Measurements from ENCODE around the gene SYDE2.
"Not testable (repeated sequence)": the region's sequence is repeated elsewhere in the genome, so short reads cannot be mapped to it uniquely, and the experiment has no call there.

SYDE2 gene

GRCh38 chr1:85172684-85173337 lies 28.0 kb downstream of the SYDE2 start:
- no peak for DNase-seq

DNA sequence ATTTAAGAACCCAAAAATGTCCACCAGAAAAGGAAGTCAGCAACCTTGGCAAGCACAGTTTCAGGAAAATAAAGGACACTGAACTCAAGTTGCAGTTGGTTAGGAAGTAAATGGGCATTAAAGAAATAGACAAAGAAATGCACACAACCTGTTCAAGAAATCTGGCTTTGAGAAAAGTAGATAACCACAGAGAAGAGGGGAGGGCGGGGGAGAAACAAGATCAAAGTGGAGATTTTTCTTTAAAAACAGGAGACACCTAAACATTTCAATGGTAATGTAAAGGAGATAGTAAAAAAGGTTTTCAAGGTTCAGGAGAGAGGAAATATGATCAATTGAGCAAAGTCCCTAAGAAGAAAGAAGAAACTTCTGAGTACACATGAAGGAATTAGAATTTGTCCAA lies 29.1 kb downstream of the SYDE2 start:
- DNase-seq, result no peak

DNA sequence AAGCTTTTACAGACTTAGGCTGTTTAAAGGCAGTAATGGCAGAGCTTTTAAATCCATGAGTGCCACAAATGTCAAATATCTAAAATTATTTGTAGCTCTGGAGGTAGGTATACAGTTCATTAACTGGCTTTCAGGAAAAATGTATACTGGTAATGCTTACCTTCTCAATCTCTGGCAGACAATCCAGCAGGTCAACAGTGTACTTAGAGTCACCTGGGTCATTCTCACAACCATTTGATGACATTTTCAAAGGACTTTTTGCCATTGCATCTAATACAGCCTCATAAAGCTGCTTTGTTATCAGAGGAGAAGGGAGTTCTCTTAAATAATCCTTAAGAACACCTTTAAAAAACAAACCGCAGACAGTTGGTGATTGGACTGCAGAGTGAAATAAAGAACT lies 31.9 kb downstream of the SYDE2 start:
- no peak for DNase-seq

- DNase-seq, result no peak
Observed at GRCh38 chr1:85166351-85166750, 34.5 kb downstream of the SYDE2 start.

DNA sequence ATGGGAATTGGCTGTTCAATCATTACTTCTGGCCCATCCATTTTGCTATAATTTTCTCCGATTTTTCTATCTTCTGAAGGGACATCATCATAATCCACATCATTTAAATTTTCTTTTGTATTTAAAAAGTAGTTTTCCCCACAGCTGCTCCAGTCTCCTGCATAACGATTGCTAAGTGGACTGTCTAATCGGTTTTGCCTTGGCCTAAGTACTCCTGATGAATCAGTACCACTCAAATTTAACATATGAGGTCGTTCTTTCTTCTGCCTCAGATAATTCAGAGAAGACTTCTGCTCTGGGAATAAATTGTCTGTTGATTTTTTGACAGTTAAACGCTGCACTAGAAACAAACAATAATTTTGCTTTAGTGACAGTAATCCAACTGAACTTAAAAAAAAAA lies 41.9 kb downstream of the SYDE2 start:
- DNase-seq, result no peak

- DNase-seq, result no peak
Observed at GRCh38 chr1:85157436-85157835, 43.4 kb downstream of the SYDE2 start.

DNA sequence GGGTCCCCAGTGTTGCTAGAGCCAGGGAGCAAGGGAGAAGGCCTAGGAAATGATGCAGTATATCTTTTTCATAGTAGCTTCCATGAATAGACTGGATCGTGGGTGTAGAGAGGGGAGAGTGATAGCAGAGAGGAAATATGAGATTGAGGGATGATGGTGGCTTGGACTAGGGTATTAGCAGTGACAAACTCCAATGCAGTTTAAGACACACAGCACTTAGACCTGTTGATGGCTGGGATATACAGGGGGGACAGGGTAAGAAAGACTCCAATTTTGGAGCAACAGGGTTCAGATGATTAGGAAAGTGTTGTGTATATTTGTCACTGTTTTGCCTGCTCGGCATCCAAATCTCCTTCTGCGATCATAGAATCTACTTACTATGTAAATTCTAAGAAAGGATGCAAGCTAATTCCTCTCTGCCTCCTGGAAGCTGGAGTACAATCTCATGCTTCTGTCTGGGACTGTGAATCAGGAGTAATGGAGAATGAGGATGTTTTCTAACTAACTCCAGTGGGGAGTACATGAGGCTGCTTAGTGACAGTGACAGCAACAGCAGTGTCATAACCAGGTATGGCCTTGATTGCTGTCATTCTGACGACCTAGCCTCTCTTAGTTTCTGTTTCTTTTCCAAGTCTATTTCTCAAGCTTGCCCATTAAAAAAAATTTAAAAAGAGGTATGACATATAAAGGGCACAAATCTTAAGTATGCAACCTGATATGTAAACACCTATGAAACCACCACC lies 47.5 kb downstream of the SYDE2 start:
- no peak for DNase-seq

GRCh38 chr1:85151446-85151845 lies 49.4 kb downstream of the SYDE2 start:
- no peak for DNase-seq

DNA sequence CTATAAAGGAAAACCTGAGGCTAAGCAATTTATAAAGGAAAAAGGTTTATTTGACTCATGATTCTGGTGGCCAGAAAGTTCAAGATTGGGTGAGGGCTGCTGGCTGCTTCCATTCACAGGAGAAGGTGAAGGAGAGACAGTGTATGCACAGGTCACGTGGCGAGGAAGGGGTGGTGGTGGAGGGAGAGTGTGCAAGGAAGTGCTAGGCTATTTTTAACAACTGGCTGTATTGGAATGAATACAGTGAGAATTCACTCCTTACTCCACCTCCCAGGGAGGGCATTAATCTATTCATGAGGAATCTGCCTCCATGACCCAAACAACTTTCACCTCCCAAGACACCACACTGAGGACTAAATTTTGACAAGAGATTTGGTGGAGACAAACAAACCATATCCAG lies 51.0 kb downstream of the SYDE2 start:
- no peak for DNase-seq

DNA sequence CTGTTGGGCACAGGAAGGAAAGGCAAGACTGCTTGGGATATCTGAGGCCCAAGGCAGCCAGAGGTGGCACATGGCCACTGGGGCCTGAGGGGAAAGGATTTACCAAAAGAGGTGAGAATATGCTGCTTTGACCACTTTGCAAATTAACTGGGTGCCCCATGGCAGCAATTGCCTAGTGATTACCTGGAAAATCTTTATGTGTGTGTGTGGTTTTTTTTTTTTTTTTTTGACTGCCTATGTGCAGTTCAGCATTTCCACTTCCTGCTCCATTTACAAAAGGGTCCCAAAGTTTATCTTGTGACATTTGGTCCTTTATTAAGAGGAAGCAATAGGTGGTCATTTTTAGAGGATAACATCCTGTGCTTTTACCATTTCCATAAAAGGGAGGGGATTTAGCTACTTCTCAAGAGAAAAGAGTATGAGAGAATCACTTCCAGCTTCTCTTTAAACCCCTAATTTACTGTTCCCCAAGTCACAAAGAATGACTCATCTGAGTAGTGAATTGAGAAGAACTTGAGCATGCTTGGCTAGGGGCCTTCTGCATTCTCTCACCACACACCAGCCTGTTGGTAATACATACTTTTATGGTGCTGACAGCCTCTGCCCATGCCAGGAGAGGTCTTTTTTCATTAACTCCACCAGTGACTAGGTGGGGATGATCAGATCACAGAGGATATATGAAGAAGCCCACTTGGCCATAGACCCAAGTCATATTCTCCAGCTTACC lies 52.1 kb downstream of the SYDE2 start:
- no peak for DNase-seq

DNA sequence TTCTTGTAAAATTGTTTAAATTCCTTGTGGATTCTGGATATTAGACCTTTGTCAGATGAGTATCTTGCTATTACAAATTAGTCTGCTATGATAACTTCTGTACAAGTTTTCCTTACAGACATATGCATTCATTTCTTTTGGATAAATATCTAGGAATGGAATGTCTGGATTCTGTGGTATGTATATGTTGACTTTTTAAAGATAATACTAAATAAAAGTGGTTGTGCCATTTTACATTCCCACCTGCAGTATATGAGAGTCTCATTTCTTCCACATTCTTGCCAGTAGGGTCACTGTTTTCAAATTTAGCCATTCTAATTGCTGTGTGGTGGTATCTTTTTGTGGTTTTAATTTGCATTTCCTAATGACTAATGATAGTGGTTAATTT lies 53.9 kb downstream of the SYDE2 start:
- DNase-seq, result no peak

DNA sequence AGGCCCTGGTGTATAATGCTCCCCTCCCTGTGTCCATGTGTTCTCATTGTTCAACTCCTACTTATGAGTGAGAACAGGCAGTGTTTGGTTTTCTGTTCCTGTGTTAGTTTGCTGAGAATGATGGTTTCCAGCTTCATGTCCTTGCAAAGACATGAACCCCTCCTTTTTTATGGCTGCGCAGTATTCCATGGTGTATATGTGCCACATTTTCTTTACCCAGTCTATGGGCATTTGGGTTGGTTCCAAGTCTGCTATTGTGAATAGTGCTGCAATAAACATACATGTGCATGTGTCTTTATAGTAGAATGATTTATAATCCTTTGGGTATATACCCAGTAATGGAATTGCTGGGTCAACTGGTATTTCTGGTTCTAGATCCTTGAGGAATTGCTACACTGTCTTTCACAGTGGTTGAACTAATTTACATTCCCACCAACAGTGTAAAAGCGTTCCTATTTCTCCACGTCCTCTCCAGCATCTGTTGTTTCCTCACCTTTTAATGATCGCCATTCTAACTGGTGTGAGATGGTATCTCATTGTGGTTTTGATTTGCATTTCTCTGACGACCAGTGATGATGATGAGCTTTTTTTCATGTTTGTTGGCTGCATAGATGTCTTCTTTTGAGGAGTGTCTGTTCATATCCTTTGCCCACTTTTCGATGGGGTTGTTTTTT lies 54.4 kb downstream of the SYDE2 start:
- not testable (repeated sequence) for DNase-seq

GRCh38 chr1:85144351-85144750 lies 56.5 kb downstream of the SYDE2 start:
- DNase-seq, result peak; percentile 9

DNA sequence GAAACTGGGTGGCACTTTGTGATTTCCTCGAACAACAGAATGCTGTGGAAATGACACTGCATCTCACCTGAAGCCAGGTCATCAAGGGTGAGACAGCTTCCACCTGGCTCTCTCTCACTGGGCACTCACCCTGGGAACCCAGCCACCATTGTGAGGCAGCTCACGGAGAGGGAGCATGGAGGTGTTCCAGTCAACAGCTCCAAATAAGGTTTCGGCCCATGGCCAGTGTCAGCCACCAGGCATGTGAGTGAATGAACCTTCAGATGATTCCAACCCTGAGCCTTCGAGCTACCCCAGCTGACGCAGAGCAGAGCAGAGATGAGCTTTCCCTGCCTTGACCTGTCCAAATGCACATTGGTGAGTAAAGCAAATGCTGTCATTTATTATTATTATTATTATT lies 58.1 kb downstream of the SYDE2 start:
- no peak for DNase-seq

DNA sequence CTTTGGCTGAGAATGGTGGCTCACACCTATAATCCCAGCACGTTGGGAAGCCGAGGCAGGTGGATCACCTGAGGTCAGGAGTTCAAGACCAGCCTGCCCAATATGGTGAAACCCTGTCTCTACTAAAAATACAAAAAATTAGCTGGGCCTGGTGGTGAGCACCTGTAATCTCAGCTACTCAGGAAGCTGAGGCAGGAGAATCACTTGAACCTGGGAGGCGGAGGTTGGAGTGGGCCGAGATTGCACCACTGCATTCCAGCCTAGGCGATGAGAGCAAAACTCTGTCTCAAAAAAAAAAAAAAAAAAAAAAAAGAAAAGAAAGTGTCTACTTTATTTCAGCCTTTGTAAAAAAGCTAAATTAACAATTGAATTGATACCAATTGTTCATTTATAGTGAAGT lies 62.4 kb downstream of the SYDE2 start:
- DNase-seq, result not testable (repeated sequence)

- DNase-seq, result peak; percentile 37
Observed at GRCh38 chr1:85137660-85138059, 63.2 kb downstream of the SYDE2 start.

- DNase-seq, result no peak
Observed at GRCh38 chr1:85135392-85135798, 65.4 kb downstream of the SYDE2 start.

DNA sequence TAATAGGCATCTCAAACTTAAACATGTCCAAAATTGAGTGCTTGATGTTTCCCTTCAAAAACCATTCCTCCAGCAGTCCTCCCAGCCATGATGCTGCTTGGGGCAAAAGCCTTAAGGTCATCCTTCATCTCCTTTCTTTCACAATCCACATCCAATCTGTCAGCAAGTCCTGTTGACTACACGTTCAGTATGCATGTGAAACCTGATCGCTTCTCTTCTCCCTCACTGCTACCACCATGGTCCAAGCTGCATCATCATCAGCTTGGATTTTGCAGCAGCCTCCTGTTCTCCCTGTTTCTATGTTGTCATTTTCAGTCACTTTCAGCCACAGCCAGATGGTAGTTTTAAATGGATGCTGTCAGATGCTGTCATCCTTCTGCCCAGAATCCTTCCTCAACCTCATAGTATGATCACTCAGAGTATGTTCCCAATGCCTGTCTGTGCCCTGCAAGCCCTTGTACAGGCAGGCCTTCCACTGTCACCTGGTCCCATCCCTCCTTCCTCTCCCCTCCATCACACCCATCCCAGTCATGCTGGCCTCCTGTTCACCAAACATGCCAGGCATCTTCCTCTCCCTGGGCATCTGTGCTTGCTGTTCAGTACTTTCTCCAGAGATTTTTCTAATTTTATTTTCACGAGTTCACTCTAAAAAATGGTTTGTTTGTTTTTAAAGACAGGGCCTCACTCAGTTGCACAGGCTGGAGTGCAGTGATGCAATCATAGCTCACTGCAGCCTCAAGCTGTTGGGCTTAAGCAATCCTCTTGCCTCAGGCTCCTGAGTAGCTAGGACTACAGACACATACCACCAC lies 66.0 kb downstream of the SYDE2 start:
- no peak for DNase-seq

- no peak for DNase-seq
Observed at GRCh38 chr1:85133565-85134159, 67.2 kb downstream of the SYDE2 start.

DNA sequence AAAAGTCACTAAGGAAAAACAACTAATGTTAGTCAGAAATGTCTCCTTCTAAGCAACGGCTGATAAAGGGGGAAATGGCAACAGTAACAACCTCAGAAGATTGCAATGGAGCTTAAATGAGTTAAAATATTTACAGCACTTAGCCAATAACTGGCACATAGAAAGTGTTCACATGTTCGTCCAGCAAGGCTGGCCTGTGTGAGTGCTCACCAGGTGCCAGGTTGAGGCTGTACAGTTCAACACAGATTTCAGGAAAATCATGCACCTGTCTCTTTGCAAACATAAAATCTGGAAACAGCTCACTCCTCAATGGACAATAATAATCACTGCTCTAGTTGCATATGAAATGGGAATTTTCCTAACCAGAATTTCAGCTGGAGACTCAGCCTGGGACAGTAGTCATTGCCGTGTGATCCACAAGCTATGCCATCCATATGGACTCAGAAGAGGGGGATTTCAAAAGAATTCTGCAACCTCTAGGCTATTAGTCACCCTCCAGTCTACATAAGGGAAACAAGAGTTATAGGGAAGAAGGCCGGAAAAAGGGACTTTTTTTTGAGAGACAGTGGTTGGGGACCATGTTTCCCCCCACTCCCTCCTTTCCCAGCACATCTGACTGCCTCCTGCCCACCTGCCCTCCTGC lies 68.6 kb downstream of the SYDE2 start:
- no peak for DNase-seq

- DNase-seq, result no peak
Observed at GRCh38 chr1:85128316-85128715, 72.5 kb downstream of the SYDE2 start.
